Mucosa of gallbladder (tissue), 1 donor: ENCODE results near the gene AGRP. TPM values are rescaled to one million over a fixed set of nuclear protein-coding genes. Genes with fewer than 3 reads are reported as not detected.

Experiments
- DNase-seq: peaks from one replicate; pipeline ENCODE4 v3.0.0-alpha.2; 2020; ENCODE audit warnings: low spot score
- total RNA-seq: library from RNA; stranded (reverse); gene quantifications from one replicate; pipeline ENCODE4 v1.2.1, GENCODE V29; 2021
- donor health status: DM: no; HTN: no; CAD: no.

The AGRP gene
- total RNA-seq, 1 donor from 2014 or later: not detected

GRCh38 chr16:67445913-67446907, 37.1 kb downstream of the AGRP start:
- no peak for DNase-seq

- no peak for DNase-seq
These were observed 37.9 kb downstream of the AGRP start for GRCh38 chr16:67445441-67445912.

- no peak for DNase-seq
These were observed 38.3 kb downstream of the AGRP start for GRCh38 chr16:67445126-67445426.

GRCh38 chr16:67444259-67445125, 38.9 kb downstream of the AGRP start:
- no peak for DNase-seq

GRCh38 chr16:67443265-67443664, 40.1 kb downstream of the AGRP start:
- no peak for DNase-seq

DNA sequence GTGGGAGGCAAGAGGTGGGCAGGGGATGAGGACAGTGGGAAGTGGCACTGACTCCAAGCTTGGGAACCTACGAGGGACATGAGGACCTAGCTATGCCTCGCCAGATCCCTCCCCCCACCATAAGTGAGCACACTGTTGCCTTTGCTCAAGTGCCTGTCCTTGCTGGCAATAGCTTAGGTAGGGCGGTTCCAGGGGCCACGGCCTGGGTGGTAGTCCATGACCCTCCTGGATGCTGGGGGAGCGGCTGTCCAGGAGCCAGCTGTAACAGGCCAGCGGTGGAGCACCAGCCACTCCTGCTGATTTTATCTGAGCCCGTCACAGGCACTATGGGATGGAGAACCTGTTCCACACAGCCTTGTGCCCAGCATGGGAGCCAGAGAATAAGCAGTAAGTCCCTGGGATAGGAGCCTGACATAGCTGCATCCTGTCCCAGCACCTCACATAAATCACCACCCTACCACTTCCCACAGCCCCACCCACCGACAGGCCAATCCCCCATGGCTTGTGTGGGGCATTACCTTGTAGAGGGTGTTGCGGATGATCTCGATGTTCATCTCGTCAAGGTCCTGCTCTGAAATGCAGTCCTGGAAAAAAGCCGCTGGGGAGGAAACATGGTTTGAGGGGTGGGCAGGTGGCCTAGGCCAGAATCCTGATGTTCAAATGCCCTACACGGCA, 40.6 kb downstream of the AGRP start:
- no peak for DNase-seq

DNA sequence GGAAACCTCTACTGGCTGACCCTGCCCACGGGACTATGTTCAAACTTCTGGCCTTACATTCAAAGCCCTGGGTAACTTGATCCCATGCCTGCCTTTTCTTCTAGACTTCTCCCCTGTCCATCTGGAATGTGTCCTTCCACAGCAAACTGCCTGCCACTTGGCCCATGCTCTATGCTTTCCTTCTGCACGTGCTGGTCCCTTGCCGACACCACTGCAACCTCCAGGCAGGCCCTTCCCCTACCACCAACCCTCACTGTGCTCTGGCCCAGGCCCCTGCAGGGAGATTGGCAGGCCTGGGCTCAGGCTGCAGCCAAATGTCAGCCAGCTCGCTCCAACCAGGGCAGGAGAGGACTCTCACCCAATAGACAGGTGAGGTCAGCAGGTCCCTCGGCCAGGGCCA, 41.4 kb downstream of the AGRP start:
- DNase-seq: no peak

DNA sequence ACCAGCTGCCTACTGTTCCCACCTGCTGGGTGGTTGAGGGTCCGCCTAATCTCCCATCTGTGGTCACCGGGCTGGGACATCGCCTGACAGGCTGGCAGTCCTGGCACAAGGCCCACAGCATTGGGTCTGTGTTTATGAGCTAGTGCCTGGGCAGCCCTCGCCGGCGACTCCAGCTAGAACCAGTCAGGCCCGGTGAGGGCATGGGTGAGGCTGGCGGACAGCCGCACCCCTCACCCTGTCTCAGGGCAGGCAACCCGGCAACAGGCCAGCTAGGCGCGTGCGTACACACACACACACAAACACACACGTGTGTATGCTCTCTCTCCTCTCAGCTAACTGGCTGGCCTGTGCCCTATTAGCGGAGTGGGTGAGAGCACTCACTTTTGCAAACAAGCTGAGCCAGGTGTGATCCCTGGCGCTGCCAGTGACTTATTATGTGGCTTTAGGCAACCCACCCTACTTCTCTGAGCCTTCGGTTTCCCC, 42.0 kb downstream of the AGRP start:
- peak; percentile 93 for DNase-seq

DNA sequence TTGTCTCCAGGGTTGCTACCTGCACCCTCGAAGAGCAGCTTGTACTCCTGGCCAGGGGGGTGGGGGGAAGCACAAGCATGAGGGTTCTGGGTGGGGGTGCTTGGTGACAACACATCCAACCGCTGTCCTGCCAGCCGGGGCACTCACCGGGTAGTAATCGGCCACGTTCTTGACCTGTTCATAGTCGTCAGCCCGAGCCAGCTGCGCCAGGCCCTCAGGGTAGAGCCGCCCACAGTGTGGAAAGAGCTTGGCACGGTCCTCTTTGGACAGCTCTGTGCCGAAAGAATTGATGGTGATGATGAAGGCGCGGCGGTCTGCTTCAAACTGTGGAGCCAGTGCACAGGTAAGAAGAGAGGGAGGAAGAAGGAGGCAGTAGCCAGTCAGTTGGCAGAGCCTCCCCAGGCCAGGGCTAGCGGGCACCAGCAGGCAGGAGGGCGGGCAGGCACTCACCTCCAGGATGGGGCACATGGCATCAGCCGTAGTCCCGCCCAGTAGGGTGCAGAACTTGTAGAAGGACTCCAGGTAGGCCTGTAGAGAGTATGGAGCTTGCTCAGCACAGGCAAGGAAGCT, 44.4 kb downstream of the AGRP start:
- DNase-seq: no peak

DNA sequence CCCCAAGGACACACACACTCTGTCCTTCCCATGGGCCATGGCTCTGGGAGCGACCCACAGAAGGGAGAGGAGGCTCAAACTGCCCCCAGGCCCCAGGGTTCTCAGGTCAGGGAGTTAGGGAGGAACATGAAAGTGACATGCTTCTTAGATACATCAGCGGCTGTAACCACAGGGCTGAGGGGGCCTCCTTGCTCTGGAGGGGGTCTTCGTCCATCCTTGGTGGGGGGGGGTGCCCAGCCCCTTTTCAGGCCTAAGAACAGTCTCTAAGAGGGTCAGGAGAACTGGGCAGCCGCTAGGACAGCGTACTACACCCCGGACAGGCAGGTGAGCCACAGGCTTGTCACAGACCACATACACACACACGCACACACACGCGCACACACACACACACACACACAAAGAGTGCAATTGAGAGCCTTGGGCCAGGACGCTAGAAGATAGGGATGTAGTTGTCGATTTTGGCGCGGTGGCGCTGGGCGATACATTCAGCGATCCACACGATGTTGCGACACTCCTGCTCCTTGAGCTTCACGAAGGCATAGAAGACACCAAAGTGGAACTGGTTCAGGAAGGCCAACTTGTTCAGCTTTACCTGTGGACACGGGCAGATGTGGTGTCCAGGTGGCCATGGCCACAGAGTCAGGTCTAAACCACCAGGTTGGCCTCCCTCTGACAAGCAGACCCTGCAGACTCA, 45.1 kb downstream of the AGRP start:
- no peak for DNase-seq

DNA sequence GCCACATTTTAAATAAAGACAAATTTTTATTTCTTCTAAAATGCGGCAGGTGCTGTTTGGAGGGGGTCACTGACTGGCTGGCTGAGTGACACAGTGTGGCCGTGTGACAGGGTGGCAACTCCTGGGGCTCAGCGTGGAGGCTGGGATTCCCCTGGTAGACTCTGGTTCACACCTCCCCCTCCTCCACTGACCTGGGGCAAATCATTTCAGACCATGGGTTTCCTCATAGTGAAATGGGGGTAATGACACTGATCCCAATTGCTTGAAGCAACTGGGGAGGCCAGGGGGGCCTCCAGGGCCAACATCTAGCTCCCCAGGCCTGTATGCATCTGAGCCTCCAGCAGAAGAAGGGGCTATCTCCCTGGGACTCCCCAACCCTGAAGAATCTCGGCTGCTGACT, 45.8 kb downstream of the AGRP start:
- DNase-seq: no peak

- no peak for DNase-seq
These were observed 46.6 kb downstream of the AGRP start for GRCh38 chr16:67436640-67437193.

- DNase-seq: no peak
These were observed 47.6 kb downstream of the AGRP start for GRCh38 chr16:67435758-67436164.

- DNase-seq: no peak
These were observed 50.1 kb downstream of the AGRP start for GRCh38 chr16:67433131-67433719.

Other genes with a start within 250 kb of the AGRP start
- gene FHOD1, start 236.1 kb downstream of the AGRP start, total RNA-seq: 46.4 TPM
- gene SLC9A5, start 234.6 kb downstream of the AGRP start, total RNA-seq: 3.2 TPM
- 6.7 TPM for gene PLEKHG4, start 204.0 kb downstream of the AGRP start, total RNA-seq
- 0.37 TPM for gene KCTD19, start 156.8 kb downstream of the AGRP start, total RNA-seq
- 2.1 TPM for gene LRRC36, start 156.7 kb downstream of the AGRP start, total RNA-seq
- 12.3 TPM for gene TPPP3, start 90.0 kb downstream of the AGRP start, total RNA-seq
- gene ZDHHC1, start 67.1 kb downstream of the AGRP start, total RNA-seq: 23.2 TPM
- gene HSD11B2, start 52.4 kb downstream of the AGRP start, total RNA-seq: 29.1 TPM
- 106 TPM for gene ATP6V0D1, start 2.4 kb downstream of the AGRP start, total RNA-seq
- gene RIPOR1, start 45.3 kb upstream of the AGRP start, total RNA-seq: 70.6 TPM
- gene CTCF, start 79.0 kb upstream of the AGRP start, total RNA-seq: 39.8 TPM
- 4.3 TPM for gene CARMIL2, start 161.6 kb upstream of the AGRP start, total RNA-seq
- 25.4 TPM for gene ACD, start 176.7 kb upstream of the AGRP start, total RNA-seq
- gene PARD6A, start 177.4 kb upstream of the AGRP start, total RNA-seq: 10.4 TPM
- gene ENKD1, start 183.2 kb upstream of the AGRP start, total RNA-seq: 34.4 TPM
- 6.4 TPM for gene C16orf86, start 183.3 kb upstream of the AGRP start, total RNA-seq
- gene GFOD2, start 235.8 kb upstream of the AGRP start, total RNA-seq: 25.9 TPM